ENCODE data around the gene S100A16.

Gene S100A16

GRCh38 chr1:153636312-153636711 is 23.4 kb upstream of the S100A16 start:
- H3K4me3 ChIP-seq (ENCODE audit: low read depth, low read length): no peak overlapping the region
- no peak for DNase-seq (ENCODE audit: low read depth)
- TF ChIP-seq POLR2A (IDR thresholded peaks at IDR 0.05; ENCODE audit: extremely low read depth, insufficient read length) (no peak), MAX (IDR thresholded peaks at IDR 0.05; ENCODE audit: low read depth, low read length) (no peak), CTCF (IDR thresholded peaks at IDR 0.05; ENCODE audit: low read depth, low read length) (no peak), MYC (IDR thresholded peaks at IDR 0.05; ENCODE audit: low read depth, low read length) (no peak)

- DNase-seq (ENCODE audit: low read depth): no peak
- TF ChIP-seq MYC (IDR thresholded peaks at IDR 0.05; ENCODE audit: low read depth, low read length): no peak
- no peak for TF ChIP-seq CTCF (IDR thresholded peaks at IDR 0.05; ENCODE audit: low read depth, low read length)
- no peak for TF ChIP-seq POLR2A (IDR thresholded peaks at IDR 0.05; ENCODE audit: extremely low read depth, insufficient read length)
- no peak for TF ChIP-seq MAX (IDR thresholded peaks at IDR 0.05; ENCODE audit: low read depth, low read length)
- H3K4me3 ChIP-seq (ENCODE audit: low read depth, low read length): peak overlapping the region; percentile 44
Measured at GRCh38 chr1:153635872-153636271, 22.9 kb upstream of the S100A16 start.

GRCh38 chr1:153633754-153634665 is 21.1 kb upstream of the S100A16 start, which contains the start of gene CHTOP:
Gene CHTOP, plus strand, starts transcription at chr1:153634066. Its CDS starts 2,523 bp downstream, at chr1:153636589.
- peak within 1 kb of the TSS; percentile 97 for H3K4me3 ChIP-seq (ENCODE audit: low read depth, low read length)
- DNase-seq (ENCODE audit: low read depth): peak; percentile 98
- no peak for TF ChIP-seq CTCF (IDR thresholded peaks at IDR 0.05; ENCODE audit: low read depth, low read length)
- peak; percentile 79 for TF ChIP-seq POLR2A (IDR thresholded peaks at IDR 0.05; ENCODE audit: extremely low read depth, insufficient read length)
- TF ChIP-seq MYC (IDR thresholded peaks at IDR 0.05; ENCODE audit: low read depth, low read length): peak; percentile 86
- TF ChIP-seq MAX (IDR thresholded peaks at IDR 0.05; ENCODE audit: low read depth, low read length): peak; percentile 70

- no peak for DNase-seq (ENCODE audit: low read depth)
- peak overlapping the region; percentile 27 for H3K4me3 ChIP-seq (ENCODE audit: low read depth, low read length)
- TF ChIP-seq MYC (IDR thresholded peaks at IDR 0.05; ENCODE audit: low read depth, low read length) (no peak), MAX (IDR thresholded peaks at IDR 0.05; ENCODE audit: low read depth, low read length) (no peak), CTCF (IDR thresholded peaks at IDR 0.05; ENCODE audit: low read depth, low read length) (no peak), POLR2A (IDR thresholded peaks at IDR 0.05; ENCODE audit: extremely low read depth, insufficient read length) (no peak)
Measured at GRCh38 chr1:153633161-153633753, 20.3 kb upstream of the S100A16 start.

GRCh38 chr1:153631047-153632022 is 18.4 kb upstream of the S100A16 start:
- no peak for DNase-seq (ENCODE audit: low read depth)
- H3K4me3 ChIP-seq (ENCODE audit: low read depth, low read length): no peak overlapping the region
- TF ChIP-seq MAX (IDR thresholded peaks at IDR 0.05; ENCODE audit: low read depth, low read length) (no peak), CTCF (IDR thresholded peaks at IDR 0.05; ENCODE audit: low read depth, low read length) (no peak), POLR2A (IDR thresholded peaks at IDR 0.05; ENCODE audit: extremely low read depth, insufficient read length) (no peak), MYC (IDR thresholded peaks at IDR 0.05; ENCODE audit: low read depth, low read length) (no peak)
